Fibroblast of mammary gland (primary cell): ENCODE measurements around the gene ELFN1.
A peak's percentile ranks its signal among the peaks of the same experiment; 100 is the strongest.

Source experiments
- DNase-seq: peaks from one replicate; pipeline ENCODE4 v3.0.0-alpha.2; 2010; ENCODE audit warnings: low read depth
- H3K4me3 ChIP-seq: 2 replicates; pipeline ENCODE4 v1.5.1; 2011; ENCODE audit warnings: low read depth, mild to moderate bottlenecking, low read length, moderate library complexity; ENCODE audit not compliant: control insufficient read depth
- TF ChIP-seq, protein P1 (sequence below): conservative IDR thresholded peaks from 2 replicates; pipeline ENCODE4 v1.5.1; 2011; ENCODE audit warnings: low read depth, low read length, inconsistent platforms; ENCODE audit not compliant: control insufficient read depth, insufficient read depth

Gene ELFN1

DNA sequence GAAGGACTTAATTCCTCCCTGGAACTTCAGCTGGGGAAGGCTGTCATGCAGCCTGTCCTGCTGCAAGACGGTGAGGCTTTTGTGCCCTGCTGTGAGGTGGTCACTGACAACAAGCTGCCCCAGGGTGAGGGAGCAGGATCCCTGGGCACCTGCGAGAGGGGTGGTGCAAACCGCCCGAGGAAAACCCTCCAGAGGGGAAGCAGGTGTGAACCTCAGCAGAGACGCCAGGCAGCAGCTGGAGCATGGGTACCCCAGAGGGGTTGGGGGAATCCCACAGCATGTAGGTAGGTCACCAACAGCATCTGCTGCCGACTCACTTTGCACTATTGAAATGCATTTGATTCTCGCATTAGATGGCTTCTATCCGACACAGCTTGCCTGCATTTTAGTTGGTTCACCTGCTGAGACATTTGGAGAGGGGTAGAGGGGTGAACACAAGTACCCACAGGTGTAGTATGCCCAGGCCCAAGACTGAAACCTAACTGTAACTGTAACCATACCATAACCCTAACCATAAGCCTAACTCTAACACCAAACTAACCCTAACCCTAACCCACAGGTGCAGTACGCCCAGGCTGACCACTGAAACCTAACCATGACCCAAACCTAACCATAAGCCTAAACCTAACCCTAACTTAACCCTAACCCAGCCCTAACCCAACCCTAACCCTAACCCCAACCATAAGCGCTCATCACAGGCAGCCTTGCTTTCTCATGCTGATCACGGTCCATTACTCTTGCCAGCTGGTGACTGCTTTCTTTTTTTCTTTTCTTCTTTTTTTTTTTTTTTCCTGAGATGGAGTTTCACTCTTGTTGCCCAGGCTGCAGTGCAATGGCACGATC, 85.9 kb downstream of the ELFN1 start:
- no peak for DNase-seq
- no peak overlapping the region for H3K4me3 ChIP-seq
- TF ChIP-seq, protein P1, sequence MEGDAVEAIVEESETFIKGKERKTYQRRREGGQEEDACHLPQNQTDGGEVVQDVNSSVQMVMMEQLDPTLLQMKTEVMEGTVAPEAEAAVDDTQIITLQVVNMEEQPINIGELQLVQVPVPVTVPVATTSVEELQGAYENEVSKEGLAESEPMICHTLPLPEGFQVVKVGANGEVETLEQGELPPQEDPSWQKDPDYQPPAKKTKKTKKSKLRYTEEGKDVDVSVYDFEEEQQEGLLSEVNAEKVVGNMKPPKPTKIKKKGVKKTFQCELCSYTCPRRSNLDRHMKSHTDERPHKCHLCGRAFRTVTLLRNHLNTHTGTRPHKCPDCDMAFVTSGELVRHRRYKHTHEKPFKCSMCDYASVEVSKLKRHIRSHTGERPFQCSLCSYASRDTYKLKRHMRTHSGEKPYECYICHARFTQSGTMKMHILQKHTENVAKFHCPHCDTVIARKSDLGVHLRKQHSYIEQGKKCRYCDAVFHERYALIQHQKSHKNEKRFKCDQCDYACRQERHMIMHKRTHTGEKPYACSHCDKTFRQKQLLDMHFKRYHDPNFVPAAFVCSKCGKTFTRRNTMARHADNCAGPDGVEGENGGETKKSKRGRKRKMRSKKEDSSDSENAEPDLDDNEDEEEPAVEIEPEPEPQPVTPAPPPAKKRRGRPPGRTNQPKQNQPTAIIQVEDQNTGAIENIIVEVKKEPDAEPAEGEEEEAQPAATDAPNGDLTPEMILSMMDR = no peak

DNA sequence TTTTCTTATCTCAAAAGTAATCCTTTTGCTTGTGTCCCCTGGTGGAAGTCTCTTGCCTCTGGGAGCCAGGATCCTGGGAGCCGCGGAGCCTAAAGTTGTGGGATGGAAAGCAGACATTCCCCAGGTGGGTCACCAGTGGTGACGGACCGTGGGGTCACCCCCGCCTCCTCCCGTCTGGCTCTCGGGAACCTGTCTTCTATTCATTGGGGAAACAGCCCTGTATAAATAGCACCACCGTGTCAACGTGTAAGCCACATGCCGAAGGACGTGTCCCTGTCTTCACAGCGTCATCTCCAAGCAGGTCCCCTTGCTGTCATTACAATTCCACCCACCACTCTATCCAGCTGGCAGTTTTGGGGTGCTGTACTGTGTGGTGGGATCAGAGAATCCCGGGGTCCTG, 87.5 kb downstream of the ELFN1 start:
- no peak for DNase-seq
- H3K4me3 ChIP-seq = no peak overlapping the region
- TF ChIP-seq, protein P1 = no peak

DNA sequence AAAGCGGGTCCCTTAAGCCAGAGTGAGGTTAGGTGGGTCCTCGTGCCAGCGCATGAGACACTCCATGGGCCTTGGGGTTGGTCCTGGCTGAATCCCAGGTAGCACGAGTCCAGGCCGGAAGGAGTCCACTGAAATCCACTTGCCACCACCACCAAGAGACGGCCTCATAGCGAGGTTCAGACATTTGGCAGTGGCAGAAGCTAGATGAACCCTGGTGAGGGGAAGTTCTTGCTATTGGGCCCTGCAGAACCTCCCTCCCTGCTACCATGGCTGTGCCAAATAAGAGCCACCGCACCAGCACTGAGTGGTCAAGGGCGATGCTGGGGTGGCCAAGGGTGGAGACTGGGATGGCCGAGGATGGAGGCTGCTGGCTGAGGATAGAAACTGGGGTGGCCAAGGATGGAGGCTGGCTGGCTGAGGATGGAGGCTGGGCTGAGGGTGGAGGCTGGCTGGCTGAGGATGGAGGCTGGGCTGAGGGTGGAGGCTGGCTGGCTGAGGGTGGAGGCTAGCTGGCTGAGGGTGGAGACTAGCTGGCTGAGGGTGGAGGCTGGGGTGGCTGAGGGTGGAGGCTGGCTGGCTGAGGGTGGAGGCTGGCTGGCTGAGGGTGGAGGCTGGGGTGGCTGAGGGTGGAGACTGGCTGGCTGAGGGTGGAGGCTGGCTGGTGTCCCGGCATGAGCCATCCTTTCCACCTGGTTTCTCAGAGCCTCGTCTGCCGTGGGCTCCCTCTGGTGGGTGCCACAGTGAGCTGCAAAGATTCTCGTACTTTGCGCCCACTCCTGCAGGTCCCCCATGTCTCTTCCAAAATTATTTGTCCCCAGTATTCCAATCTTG, 88.2 kb downstream of the ELFN1 start:
- TF ChIP-seq, protein P1 = peak; percentile 38
- H3K4me3 ChIP-seq = no peak overlapping the region
- peak; percentile 50 for DNase-seq

DNA sequence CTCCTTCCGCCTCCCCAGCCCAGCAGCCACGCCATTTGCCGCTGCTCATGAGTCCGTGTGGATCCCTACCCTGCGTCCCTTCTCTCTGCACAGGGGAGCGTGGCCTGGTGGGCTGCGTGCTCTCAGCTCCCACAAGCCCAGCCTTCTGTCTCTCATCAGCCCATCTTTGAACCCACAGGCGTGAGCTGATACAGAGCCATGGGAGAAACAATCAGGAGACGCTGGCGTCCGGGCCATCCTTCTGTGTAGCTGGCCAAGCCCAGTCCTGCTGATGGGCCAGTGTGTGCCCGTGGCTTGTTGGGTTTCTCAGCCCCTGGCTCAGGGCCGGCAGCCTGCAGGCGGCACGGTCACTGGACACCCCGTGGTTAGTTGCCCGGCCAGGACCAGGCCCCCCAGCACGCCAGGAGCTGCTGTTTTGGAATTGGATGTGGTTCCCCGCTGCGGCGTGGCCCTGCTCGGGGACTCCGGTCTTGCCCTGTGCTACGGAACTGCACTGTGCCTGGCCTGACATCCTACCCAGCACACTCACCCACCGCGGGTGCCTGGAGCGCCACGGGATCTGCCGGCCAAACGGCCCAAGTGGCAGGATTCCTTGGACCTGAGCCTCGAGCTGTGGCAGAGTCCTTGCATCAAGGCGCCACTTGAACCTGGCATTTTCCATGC, 88.9 kb downstream of the ELFN1 start:
- TF ChIP-seq, protein P1 = no peak
- H3K4me3 ChIP-seq = no peak overlapping the region
- no peak for DNase-seq

DNA sequence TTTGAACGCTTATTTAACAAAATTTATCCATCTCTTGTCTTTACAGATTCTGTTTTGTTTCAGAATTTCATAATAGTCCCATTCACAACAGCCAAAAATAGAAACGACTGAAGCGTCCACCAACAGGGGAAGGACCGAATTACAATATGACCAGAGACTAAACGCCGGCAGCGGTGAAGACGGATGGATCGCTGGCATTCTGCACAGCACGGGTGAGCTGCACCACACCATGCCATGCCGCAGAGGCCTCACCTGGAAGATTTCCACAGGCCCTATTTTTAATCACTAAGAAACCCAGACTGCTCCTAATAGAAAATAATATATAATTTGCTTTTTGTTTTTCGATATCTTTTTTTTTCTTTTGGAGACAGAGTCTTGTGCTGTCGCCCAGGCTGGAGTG, 91.0 kb downstream of the ELFN1 start:
- TF ChIP-seq, protein P1 = no peak
- no peak overlapping the region for H3K4me3 ChIP-seq
- DNase-seq = no peak

DNA sequence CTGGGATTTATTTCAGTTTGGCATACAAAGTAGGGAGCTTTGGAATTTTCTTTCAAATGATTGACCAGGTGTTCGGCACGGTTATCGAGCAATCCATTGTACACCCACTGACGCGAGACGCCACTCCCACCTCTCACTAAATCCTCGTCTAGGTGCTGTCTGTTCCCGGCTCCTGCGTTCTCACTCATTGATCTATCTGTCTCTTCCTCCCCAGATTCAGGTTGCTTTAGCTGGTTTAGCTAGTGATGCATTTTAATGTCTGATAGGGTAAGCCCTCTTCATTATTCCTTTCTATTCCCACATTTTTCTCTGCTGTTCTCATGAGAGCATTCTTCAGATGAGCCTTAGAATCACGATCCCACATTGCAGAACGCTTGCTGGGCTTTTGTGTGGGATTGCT, 91.7 kb downstream of the ELFN1 start:
- DNase-seq = no peak
- TF ChIP-seq, protein P1 = no peak
- H3K4me3 ChIP-seq = no peak overlapping the region
